ENCODE results near the gene ADSL. TPM values are rescaled to one million over a fixed set of nuclear protein-coding genes. Genes with fewer than 3 reads are reported as not detected.

The ADSL gene
- total and polyA plus RNA-seq, 5 donors = 31.7 to 51.0 (median 39.1) TPM

DNA sequence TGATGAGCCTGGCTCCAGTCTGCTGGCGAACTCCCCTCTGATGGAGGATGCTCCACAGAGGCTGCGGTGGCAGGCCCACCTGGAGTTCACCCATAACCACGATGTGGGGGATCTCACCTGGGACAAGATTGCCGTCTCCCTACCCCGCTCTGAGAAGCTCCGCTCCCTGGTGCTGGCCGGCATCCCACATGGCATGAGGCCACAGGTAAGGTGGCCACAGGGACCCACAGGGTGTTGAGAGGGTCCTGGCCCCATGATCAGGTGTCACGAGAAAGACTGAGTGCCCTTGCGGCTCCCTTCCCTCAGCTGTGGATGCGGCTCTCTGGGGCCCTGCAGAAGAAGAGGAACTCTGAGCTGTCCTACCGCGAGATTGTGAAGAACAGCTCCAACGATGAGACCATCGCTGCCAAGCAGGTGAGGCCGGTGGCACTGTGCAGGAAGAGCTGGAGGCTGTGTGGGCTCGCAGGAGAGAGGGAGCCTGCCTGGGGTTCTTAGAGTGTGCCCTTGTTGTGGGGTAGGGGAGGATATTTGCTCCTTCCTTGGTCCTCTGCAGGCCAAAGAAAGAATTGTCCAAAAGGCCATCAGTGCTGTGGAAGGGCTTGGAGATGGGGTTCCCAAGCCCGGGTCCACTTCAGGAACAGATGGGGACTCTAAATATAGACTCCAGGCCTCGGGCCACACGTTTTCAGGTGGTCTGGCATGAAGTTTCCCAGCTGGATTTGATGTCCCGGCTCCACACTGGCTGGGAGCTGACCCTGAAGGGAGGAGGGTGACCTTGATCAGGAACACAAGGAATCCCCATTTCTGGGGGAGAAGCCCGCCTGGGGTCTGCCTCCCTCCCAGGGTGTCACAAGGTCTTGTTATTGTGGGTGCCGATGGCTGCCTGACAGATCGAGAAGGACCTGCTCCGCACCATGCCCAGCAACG is 58.2 kb downstream of the ADSL start:
- intact Hi-C loops (cut with DNase I) = no loop called here
- H3K4me1 ChIP-seq (ENCODE audit: control insufficient read depth, insufficient read depth, low read length) = no peaks in the 10 kb centered on the region
- H3K27me3 ChIP-seq (ENCODE audit: control insufficient read depth, insufficient read depth) = no peaks in the 10 kb centered on the region
- DNase-seq = no peak
- H3K9me3 ChIP-seq (ENCODE audit: control insufficient read depth, low read length) = no peaks in the 10 kb centered on the region
- no peak overlapping the region for H3K4me3 ChIP-seq (ENCODE audit: low read length)
- 86% methylated on average over 25 of the region's 25 CpGs for WGBS
- ATAC-seq = no peak
- H3K27ac ChIP-seq (ENCODE audit: low read length) = no peak overlapping the region

DNA sequence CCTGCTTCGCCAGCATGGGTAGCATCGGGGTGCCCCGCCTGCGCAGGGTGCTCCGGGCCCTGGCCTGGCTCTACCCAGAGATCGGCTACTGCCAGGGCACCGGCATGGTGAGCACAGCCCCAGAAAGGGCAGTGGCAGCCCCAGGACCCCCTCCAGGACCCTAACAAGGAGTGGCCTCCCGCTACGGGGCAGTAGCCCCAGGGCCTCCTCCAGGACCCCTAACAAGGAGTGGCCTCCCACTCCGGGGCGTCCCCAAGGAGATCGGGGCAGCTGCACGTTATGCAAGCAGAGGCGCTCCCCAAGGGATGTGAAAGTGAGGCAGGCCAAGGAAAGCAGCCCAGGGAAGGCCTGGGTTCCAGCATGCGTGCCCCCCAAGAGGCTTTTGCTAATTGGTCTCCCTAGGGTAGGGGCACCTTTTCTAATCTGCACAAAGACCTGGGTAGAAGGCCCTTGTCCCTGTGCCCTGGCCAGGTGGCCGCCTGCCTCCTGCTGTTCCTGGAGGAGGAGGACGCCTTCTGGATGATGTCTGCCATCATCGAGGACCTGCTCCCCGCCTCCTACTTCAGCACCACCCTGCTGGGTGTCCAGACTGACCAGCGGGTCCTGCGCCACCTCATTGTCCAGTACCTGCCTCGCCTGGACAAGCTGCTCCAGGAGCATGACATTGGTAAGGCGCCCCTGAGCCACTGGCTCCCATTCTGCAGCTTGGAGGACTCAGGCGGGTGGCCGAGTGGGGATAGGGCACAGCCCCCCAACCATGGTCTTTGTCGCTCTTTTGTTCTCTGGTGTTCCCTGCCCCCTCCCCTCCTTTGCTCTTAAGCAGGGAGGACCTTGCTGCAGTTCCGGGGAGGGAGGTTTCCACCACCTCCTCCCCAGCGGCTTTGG is 59.1 kb downstream of the ADSL start:
- Histone ChIP-seq H3K27me3 (ENCODE audit: control insufficient read depth, insufficient read depth) (no peaks in the 10 kb centered on the region), H3K9me3 (ENCODE audit: control insufficient read depth, low read length) (no peaks in the 10 kb centered on the region), H3K4me1 (ENCODE audit: control insufficient read depth, insufficient read depth, low read length) (no peaks in the 10 kb centered on the region), H3K27ac (ENCODE audit: low read length) (no peak overlapping the region), H3K4me3 (ENCODE audit: low read length) (no peak overlapping the region)
- no peak for ATAC-seq
- intact Hi-C loops (cut with DNase I) = no loop called here
- WGBS = 88% methylated on average over 28 of the region's 28 CpGs
- DNase-seq = peak in 1 of 3 donors; percentile 60

DNA sequence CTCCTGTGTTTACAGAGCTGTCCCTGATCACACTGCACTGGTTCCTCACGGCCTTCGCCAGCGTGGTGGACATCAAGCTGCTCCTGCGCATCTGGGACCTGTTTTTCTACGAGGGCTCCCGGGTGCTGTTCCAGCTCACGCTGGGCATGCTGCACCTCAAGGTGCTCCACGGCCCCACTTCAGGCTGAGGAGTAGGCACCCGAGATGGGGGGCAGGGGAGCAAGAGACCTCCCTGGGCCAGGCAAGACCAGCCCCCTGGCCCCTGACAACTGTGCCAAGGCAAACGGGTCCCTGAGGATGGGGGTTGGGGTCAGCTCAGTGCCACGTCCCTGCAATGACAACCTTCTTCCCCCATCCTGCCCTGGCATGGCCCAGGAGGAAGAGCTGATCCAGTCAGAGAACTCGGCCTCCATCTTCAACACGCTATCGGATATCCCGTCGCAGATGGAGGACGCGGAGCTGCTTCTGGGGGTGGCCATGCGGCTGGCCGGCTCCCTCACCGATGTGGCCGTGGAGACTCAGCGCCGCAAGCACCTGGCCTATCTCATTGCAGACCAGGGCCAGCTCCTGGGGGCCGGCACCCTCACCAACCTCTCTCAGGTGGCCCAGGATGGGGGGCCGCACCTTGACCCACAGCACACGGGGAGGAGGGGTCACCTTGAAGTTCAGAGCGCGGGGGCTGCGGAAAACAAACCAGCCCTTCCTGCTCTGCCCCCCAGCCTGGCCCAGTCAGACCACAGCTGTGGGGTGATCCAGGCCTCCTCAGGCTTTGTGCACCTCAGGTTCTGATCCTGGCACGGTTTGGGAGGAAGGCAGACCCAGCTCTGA is 60.0 kb downstream of the ADSL start:
- H3K4me1 ChIP-seq (ENCODE audit: control insufficient read depth, insufficient read depth, low read length) = no peaks in the 10 kb centered on the region
- no peaks in the 10 kb centered on the region for H3K27me3 ChIP-seq (ENCODE audit: control insufficient read depth, insufficient read depth)
- H3K9me3 ChIP-seq (ENCODE audit: control insufficient read depth, low read length) = no peaks in the 10 kb centered on the region
- intact Hi-C loops (cut with DNase I) = no loop called here
- no peak overlapping the region for H3K27ac ChIP-seq (ENCODE audit: low read length)
- 93% methylated on average over 31 of the region's 31 CpGs for WGBS
- DNase-seq (no peak), ATAC-seq (no peak)
- H3K4me3 ChIP-seq (ENCODE audit: low read length) = no peak overlapping the region

DNA sequence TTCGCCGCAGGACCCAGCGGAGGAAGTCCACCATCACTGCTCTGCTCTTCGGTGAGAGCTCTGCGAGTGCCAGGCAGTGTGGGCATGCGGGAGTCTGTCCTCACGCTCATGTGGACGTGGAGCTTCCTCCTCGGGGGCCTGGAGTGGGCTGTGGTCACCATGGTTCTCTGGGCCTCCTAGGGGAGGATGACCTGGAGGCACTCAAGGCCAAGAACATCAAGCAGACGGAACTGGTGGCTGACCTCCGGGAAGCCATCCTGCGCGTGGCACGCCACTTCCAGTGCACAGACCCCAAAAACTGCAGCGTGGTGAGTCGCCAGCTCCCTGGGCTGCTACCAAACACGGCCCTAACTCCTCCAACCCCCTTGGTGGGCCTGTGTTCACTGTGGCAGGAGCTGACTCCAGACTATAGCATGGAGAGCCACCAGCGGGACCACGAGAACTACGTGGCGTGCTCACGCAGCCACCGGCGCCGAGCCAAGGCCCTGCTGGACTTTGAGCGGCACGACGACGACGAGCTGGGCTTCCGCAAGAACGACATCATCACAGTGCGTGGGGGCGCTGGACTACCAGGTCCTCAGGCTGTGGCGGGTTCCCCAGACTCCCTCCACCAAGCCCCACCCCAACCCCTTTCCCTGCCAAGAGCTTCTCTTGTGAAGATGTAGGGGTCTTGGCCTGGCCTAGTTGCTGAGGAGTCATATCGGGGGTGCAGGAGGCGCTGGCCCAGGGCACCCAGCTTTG is 60.9 kb downstream of the ADSL start:
- H3K4me1 ChIP-seq (ENCODE audit: control insufficient read depth, insufficient read depth, low read length) = no peaks in the 10 kb centered on the region

DNA sequence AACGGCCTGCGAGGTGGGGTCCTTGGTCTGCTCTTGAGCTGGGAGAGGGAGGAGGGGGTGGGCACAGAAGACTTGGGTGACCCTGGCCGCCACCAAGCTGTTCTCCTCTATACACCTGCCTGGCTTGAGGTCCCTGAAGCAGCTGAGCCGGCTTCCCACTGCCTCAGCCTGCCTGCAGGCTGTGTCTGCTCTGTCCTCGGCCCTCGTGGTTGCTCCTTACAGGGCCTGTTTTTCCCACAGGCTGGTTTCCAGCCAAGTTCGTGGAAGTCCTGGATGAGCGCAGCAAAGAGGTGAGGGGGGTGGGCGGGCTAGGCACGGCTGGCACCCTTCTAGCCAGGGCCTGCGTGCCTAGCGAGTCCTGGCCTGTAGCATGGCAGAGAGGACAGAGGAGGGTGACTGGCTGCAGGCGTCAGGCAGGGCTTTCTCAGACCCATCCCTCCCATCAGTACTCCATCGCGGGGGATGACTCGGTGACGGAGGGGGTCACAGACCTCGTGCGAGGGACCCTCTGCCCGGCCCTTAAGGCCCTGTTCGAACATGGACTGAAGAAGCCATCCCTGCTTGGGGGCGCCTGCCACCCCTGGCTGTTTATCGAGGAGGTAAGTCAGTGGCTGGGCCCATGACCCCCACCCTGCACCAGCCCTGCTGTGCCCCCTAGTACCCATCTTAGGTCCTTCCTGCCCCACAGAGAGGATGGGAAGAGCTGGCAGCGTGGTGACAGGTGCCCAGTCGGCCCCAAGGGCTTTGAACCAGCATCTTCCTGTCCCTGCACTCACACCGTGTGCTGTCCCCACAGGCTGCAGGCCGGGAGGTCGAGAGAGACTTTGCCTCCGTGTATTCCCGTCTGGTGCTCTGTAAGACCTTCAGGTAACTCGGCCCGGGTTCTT is 61.8 kb downstream of the ADSL start:
- H3K4me1 ChIP-seq (ENCODE audit: control insufficient read depth, insufficient read depth, low read length) = no peaks in the 10 kb centered on the region
- H3K9me3 ChIP-seq (ENCODE audit: control insufficient read depth, low read length) = no peaks in the 10 kb centered on the region
- no peak for ATAC-seq
- intact Hi-C loops (cut with DNase I) = no loop called here
- peak in 1 of 3 donors; percentile 42 for DNase-seq
- H3K4me3 ChIP-seq (ENCODE audit: low read length) = no peak overlapping the region
- 87% methylated on average over 32 of the region's 32 CpGs for WGBS
- H3K27me3 ChIP-seq (ENCODE audit: control insufficient read depth, insufficient read depth) = no peaks in the 10 kb centered on the region
- no peak overlapping the region for H3K27ac ChIP-seq (ENCODE audit: low read length)

More for the DNA sequence above, 60.9 kb downstream of the ADSL start:
- intact Hi-C loops (cut with DNase I) = no loop called here
- Histone ChIP-seq H3K27me3 (ENCODE audit: control insufficient read depth, insufficient read depth) (no peaks in the 10 kb centered on the region), H3K9me3 (ENCODE audit: control insufficient read depth, low read length) (no peaks in the 10 kb centered on the region), H3K4me3 (ENCODE audit: low read length) (no peak overlapping the region), H3K27ac (ENCODE audit: low read length) (no peak overlapping the region)
- 94% methylated on average over 37 of the region's 37 CpGs for WGBS
- no peak for DNase-seq
- ATAC-seq = no peak

DNA sequence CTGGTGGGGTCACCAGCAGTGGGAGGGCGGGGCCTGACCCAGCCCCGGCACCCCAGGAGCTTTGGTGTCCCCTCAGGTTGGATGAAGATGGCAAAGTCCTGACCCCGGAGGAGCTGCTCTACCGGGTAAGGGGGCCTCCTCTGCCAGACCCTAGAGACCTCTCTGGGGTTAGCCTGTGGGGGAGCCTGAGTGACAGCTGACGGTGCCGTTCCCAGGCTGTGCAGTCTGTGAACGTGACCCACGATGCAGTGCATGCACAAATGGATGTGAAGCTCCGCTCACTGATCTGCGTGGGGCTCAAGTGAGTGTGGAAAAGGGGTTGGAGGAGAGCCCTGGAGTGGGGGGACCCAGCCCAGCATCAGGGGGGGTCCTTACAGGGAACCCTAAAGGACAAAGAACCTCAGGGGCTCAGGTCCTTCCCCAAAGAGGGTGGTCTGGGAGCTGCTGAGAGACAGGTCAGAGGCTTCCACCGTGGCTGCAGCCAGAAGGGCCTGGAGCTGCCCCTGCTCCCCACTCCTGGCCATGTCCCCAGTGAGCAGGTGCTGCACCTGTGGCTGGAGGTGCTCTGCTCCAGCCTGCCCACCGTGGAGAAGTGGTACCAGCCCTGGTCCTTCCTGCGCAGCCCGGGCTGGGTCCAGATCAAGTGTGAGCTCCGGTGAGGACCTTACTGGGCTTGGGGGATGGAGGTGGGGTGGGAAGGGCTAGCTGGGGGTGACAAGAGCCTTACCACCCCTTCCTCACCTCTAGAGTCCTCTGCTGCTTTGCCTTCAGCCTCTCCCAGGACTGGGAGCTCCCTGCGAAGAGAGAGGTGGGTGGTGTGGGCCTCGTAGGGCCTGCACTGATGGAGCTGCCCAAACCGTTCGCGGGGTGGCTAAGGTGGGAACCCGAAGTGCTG is 62.7 kb downstream of the ADSL start:
- peak in 1 of 3 donors; percentile 50 for DNase-seq
- WGBS = 86% methylated on average over 21 of the region's 21 CpGs

DNA sequence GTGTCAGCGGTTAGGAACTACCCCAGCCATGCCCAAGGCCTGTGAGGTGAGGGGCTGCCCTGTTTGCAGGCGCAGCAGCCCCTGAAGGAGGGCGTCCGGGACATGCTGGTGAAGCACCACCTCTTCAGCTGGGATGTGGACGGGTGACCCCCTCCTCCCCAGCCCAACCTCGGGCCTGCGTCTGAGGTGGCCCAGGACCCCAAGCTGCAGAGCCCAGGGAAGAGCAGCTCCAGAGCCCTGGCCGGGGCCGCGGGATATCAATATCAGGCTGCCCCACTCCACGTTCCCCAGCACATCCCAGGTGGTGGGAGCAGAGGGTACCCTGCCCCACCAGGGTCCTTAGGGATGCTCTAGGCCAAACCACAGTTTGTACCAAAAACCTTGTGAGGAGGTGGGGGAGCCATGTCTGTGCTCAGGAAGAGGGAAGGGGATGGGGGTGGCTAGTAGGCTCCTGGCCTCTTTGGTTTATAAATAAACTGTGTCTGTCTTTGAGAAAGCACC is 63.4 kb downstream of the ADSL start:
- no peak overlapping the region for H3K4me3 ChIP-seq (ENCODE audit: low read length)
- H3K27me3 ChIP-seq (ENCODE audit: control insufficient read depth, insufficient read depth) = no peaks in the 10 kb centered on the region
- ATAC-seq (no peak), DNase-seq (peak in 1 of 3 donors; percentile 43)
- H3K9me3 ChIP-seq (ENCODE audit: control insufficient read depth, low read length) = no peaks in the 10 kb centered on the region
- intact Hi-C loops (cut with DNase I) = no loop called here
- no peak overlapping the region for H3K27ac ChIP-seq (ENCODE audit: low read length)
- H3K4me1 ChIP-seq (ENCODE audit: control insufficient read depth, insufficient read depth, low read length) = no peaks in the 10 kb centered on the region
- WGBS = 89% methylated on average over 11 of the region's 11 CpGs

More for the DNA sequence above, 62.7 kb downstream of the ADSL start:
- no peaks in the 10 kb centered on the region for H3K27me3 ChIP-seq (ENCODE audit: control insufficient read depth, insufficient read depth)
- intact Hi-C loops (cut with DNase I) = no loop called here
- H3K9me3 ChIP-seq (ENCODE audit: control insufficient read depth, low read length) = no peaks in the 10 kb centered on the region
- H3K4me1 ChIP-seq (ENCODE audit: control insufficient read depth, insufficient read depth, low read length) = no peaks in the 10 kb centered on the region
- no peak for ATAC-seq
- no peak overlapping the region for H3K4me3 ChIP-seq (ENCODE audit: low read length)
- no peak overlapping the region for H3K27ac ChIP-seq (ENCODE audit: low read length)

DNA sequence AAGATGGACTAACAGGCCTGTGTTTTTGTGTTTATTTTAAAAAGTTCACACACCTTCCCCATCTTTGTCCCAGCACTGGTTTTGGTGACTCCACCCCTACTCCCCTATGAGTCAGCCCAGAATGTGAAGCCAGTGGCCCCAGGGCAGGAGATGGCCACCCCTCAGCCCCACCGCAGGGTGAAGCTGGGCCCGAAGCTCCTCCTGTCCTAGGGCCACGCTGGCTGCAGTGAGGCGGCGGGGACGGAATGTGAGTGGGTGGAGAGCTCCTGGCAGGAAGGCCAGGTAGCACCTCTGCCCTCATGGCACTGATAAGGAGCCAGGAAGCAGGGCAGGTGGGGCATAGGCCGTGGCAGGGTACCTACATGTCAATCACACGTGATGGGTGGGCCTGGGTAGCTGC is 64.0 kb downstream of the ADSL start:
- no peak overlapping the region for H3K27ac ChIP-seq (ENCODE audit: low read length)
- ATAC-seq = no peak
- no peak overlapping the region for H3K4me3 ChIP-seq (ENCODE audit: low read length)
- H3K27me3 ChIP-seq (ENCODE audit: control insufficient read depth, insufficient read depth) = no peaks in the 10 kb centered on the region
- DNase-seq = peak in 1 of 3 donors; percentile 45
- H3K4me1 ChIP-seq (ENCODE audit: control insufficient read depth, insufficient read depth, low read length) = no peaks in the 10 kb centered on the region
- intact Hi-C loops (cut with DNase I) = no loop called here
- WGBS = 83% methylated on average over 8 of the region's 8 CpGs
- no peaks in the 10 kb centered on the region for H3K9me3 ChIP-seq (ENCODE audit: control insufficient read depth, low read length)

Measured in right cardiac atrium (tissue), 5 donors.